Measurements from ENCODE around the gene HTRA3.

Gene HTRA3

GRCh38 chr4:8332038-8332857, 62.7 kb downstream of the HTRA3 start:
- no peak for TF ChIP-seq CTCF (conservative IDR thresholded peaks at IDR 0.05; ENCODE audit: low read depth)
- no peak for DNase-seq (ENCODE audit: low spot score)
- ChIA-PET POLR2A (ENCODE audit: low non-redundant PET) (no interaction called here), CTCF (no interaction called here)
- peak overlapping the region; percentile 28; the same call in 1 of the 2 replicates for H3K27ac ChIP-seq

- CTCF ChIA-PET, result no interaction called here
- DNase-seq (ENCODE audit: low spot score), result no peak
- no peak for TF ChIP-seq CTCF (conservative IDR thresholded peaks at IDR 0.05; ENCODE audit: low read depth)
Observed at GRCh38 chr4:8332891-8333331, 63.4 kb downstream of the HTRA3 start.

GRCh38 chr4:8333726-8334460, 64.3 kb downstream of the HTRA3 start:
- TF ChIP-seq CTCF (conservative IDR thresholded peaks at IDR 0.05; ENCODE audit: low read depth), result no peak
- no peak for DNase-seq (ENCODE audit: low spot score)
- ChIA-PET POLR2A (ENCODE audit: low non-redundant PET) (no interaction called here), CTCF (no interaction called here)
- H3K27ac ChIP-seq, result no peak overlapping the region

More at GRCh38 chr4:8332891-8333331, 63.4 kb downstream of the HTRA3 start:
- POLR2A ChIA-PET (ENCODE audit: low non-redundant PET), result no interaction called here
- H3K27ac ChIP-seq, result peak overlapping the region; percentile 28; the same call in 1 of the 2 replicates

- ChIA-PET CTCF (no interaction called here), POLR2A (ENCODE audit: low non-redundant PET) (no interaction called here)
- no peak for DNase-seq (ENCODE audit: low spot score)
- TF ChIP-seq CTCF (conservative IDR thresholded peaks at IDR 0.05; ENCODE audit: low read depth), result no peak
- no peak overlapping the region for H3K27ac ChIP-seq
Observed at GRCh38 chr4:8334786-8335460, 65.4 kb downstream of the HTRA3 start.

DNA sequence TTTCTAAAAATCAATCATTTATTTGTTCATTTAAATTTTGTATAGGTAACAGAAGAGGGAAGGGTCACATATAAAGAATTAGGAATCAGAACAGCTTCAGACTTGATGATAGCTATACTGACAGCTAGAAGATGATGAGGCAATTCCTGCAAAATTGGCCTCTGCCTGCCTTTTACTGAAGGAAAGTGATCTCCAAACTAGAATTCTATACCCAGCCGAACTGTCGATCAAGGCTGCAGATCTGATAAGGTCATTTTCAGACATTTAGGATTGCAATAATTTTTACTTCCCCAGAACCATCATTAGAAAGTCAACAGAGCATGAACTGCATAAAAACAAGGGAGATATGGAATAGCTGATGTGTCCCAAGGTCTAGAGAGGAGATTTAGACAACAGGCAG, 66.3 kb downstream of the HTRA3 start:
- H3K27ac ChIP-seq, result no peak overlapping the region
- ChIA-PET POLR2A (ENCODE audit: low non-redundant PET) (no interaction called here), CTCF (no interaction called here)
- DNase-seq (ENCODE audit: low spot score), result no peak
- TF ChIP-seq CTCF (conservative IDR thresholded peaks at IDR 0.05; ENCODE audit: low read depth), result no peak

- CTCF ChIA-PET, result no interaction called here
- H3K27ac ChIP-seq, result peak overlapping the region; percentile 47; the same call in 1 of the 2 replicates
- POLR2A ChIA-PET (ENCODE audit: low non-redundant PET), result no interaction called here
- DNase-seq (ENCODE audit: low spot score), result peak; percentile 83
- no peak for TF ChIP-seq CTCF (conservative IDR thresholded peaks at IDR 0.05; ENCODE audit: low read depth)
Observed at GRCh38 chr4:8336412-8337075, 67.0 kb downstream of the HTRA3 start.

All from RWPE1 (cell line).